Mucosa of descending colon (tissue), 3 donors: Measurements from ENCODE around the gene CTNNBL1. TPM values are rescaled to one million over a fixed set of nuclear protein-coding genes. Genes with fewer than 3 reads are reported as not detected.

ENCODE experiments used
- ATAC-seq: fragments of 200-7000 bp; cut with Tn5 transposase; one replicate; pipeline ENCODE4 v1.9.1; 2020; ENCODE audit warnings: mild to moderate bottlenecking, moderate library complexity
- DNase-seq, 3 donors: peaks; one replicate each; pipeline ENCODE4 v3.0.0-alpha.2; 2020
- H3K36me3 ChIP-seq: fragments of 200-600 bp; one replicate; pipeline ENCODE4 v1.8.0; 2021; ENCODE audit warnings: low read depth, mild to moderate bottlenecking
- H3K4me1 ChIP-seq: fragments of 200-600 bp; one replicate; pipeline ENCODE4 v1.8.0; 2021; ENCODE audit warnings: low read depth, mild to moderate bottlenecking
- H3K4me3 ChIP-seq: fragments of 200-600 bp; one replicate; pipeline ENCODE4 v1.8.0; 2021; ENCODE audit warnings: mild to moderate bottlenecking
- H3K9me3 ChIP-seq: fragments of 200-600 bp; one replicate; pipeline ENCODE4 v1.8.0; 2021; ENCODE audit warnings: mild to moderate bottlenecking
- intact Hi-C, 2 donors: fragments of 100-400 bp; cut with DNase I in 1 of 2; cut with micrococcal nuclease in 1 of 2; formaldehyde crosslinking; loops; one replicate each; pipeline versions ENCODE4 v1.11.0 to v1.11.1; 2022; cut with DNase I, micrococcal nuclease
- total RNA-seq, 3 donors: library from RNA; stranded (reverse); fragmentation: NEBNext Ultra II Directional in 2 of 3; extraction: Animal tissue kit (Norgen Biotek cat#: 25700) in 2 of 3; gene quantifications; one replicate each; pipeline versions ENCODE4 v1.2.1 to v1.2.4, GENCODE V29; 2021 to 2023
- TF ChIP-seq, protein P1 (sequence below): fragments of 200-600 bp; IDR thresholded peaks from one replicate; pipeline ENCODE4 v1.8.0; 2022; ENCODE audit warnings: antibody characterized with exemption, mild to moderate bottlenecking
- donor health status: DM: no; HTN: no; CAD: no; lungs with moderate emphysema.
- donor health status: DM: no; HTN: no; CAD: no.
- donor health status: DM: no; HTN: yes; CAD: no.

CTNNBL1 gene
- total RNA-seq, 3 donors from 2014 or later: 31.0 to 64.8 (median 37.8) TPM

DNA sequence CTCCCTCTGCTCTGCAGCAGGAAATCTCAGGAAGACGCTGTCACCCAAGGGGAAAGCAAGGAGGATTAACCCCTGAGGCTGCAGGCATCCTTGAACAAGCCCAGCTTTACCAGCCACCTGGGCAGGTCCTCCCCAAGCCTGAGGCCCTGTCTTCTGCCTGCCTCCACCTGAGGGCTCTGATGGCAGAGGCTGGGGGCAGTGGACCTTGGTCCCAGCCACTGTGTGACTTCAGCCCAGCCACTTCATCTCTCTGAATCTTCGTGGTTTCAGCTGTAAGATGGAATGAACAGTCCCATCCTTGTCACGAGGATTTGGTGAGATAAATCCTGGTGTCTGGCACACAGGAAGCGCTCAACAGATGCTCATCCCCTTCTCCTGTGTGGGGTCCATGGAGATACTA is 200.6 kb downstream of the CTNNBL1 start:
- ATAC-seq (no peak), DNase-seq (no peak)
- intact Hi-C loops: no loop called here

DNA sequence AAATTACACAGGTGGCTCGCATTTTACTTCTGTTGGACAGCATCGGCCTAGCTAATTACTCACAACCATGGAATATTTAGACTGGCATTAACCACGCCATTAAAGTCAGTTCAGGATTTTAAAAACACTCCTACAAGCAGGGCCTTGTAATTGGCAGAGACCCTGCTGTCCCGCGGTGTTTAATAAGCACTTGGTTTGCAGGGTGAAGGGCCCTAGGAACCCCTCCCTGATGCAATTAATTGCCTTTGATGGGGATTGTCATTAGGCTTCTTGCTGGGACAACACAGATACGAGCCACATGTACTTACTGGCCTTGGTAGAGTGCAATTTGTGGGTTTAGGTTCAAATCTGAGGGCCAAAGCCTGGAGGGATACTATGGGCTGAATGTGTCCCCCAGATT is 201.3 kb downstream of the CTNNBL1 start:
- Histone ChIP-seq H3K4me1 (no peaks in the 10 kb centered on the region), H3K9me3 (no peaks in the 10 kb centered on the region), H3K36me3 (no peaks in the 10 kb centered on the region), H3K4me3 (no peak overlapping the region)
- intact Hi-C loops: no loop called here
- TF ChIP-seq, protein P1, sequence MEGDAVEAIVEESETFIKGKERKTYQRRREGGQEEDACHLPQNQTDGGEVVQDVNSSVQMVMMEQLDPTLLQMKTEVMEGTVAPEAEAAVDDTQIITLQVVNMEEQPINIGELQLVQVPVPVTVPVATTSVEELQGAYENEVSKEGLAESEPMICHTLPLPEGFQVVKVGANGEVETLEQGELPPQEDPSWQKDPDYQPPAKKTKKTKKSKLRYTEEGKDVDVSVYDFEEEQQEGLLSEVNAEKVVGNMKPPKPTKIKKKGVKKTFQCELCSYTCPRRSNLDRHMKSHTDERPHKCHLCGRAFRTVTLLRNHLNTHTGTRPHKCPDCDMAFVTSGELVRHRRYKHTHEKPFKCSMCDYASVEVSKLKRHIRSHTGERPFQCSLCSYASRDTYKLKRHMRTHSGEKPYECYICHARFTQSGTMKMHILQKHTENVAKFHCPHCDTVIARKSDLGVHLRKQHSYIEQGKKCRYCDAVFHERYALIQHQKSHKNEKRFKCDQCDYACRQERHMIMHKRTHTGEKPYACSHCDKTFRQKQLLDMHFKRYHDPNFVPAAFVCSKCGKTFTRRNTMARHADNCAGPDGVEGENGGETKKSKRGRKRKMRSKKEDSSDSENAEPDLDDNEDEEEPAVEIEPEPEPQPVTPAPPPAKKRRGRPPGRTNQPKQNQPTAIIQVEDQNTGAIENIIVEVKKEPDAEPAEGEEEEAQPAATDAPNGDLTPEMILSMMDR: no peak
- ATAC-seq: no peak
- DNase-seq: no peak

More for the DNA sequence above, 200.6 kb downstream of the CTNNBL1 start:
- Histone ChIP-seq H3K4me1 (no peaks in the 10 kb centered on the region), H3K36me3 (no peaks in the 10 kb centered on the region), H3K9me3 (no peaks in the 10 kb centered on the region), H3K4me3 (no peak overlapping the region)
- TF ChIP-seq, protein P1: no peak

- Histone ChIP-seq H3K36me3 (no peaks in the 10 kb centered on the region), H3K9me3 (no peaks in the 10 kb centered on the region), H3K4me3 (no peak overlapping the region), H3K4me1 (no peaks in the 10 kb centered on the region)
- DNase-seq (no peak), ATAC-seq (no peak)
- intact Hi-C loops: no loop called here
- TF ChIP-seq, protein P1: no peak
Observed at GRCh38 chr20:37896932-37897548, 203.2 kb downstream of the CTNNBL1 start.

- DNase-seq: no peak
- TF ChIP-seq, protein P1: no peak
- ATAC-seq: no peak
- no peaks in the 10 kb centered on the region for H3K36me3 ChIP-seq
- intact Hi-C loops: no loop called here
- no peak overlapping the region for H3K4me3 ChIP-seq
- no peaks in the 10 kb centered on the region for H3K9me3 ChIP-seq
- no peaks in the 10 kb centered on the region for H3K4me1 ChIP-seq
Observed at GRCh38 chr20:37898233-37899104, 204.6 kb downstream of the CTNNBL1 start.

- DNase-seq (no peak), ATAC-seq (no peak)
- intact Hi-C loops: no loop called here
- Histone ChIP-seq H3K4me3 (no peak overlapping the region), H3K9me3 (no peaks in the 10 kb centered on the region), H3K36me3 (no peaks in the 10 kb centered on the region), H3K4me1 (no peaks in the 10 kb centered on the region)
- TF ChIP-seq, protein P1: no peak
Observed at GRCh38 chr20:37899105-37900045, 205.5 kb downstream of the CTNNBL1 start.
